Epidermal melanocyte (primary cell): ENCODE measurements around the gene STAT6.
A peak's percentile ranks its signal among the peaks of the same experiment; 100 is the strongest.

Source experiments
- DNase-seq: peaks from one replicate; pipeline ENCODE4 v3.0.0; 2011; ENCODE audit warnings: low spot score; ENCODE audit not compliant: insufficient read length

The STAT6 gene, protein sequence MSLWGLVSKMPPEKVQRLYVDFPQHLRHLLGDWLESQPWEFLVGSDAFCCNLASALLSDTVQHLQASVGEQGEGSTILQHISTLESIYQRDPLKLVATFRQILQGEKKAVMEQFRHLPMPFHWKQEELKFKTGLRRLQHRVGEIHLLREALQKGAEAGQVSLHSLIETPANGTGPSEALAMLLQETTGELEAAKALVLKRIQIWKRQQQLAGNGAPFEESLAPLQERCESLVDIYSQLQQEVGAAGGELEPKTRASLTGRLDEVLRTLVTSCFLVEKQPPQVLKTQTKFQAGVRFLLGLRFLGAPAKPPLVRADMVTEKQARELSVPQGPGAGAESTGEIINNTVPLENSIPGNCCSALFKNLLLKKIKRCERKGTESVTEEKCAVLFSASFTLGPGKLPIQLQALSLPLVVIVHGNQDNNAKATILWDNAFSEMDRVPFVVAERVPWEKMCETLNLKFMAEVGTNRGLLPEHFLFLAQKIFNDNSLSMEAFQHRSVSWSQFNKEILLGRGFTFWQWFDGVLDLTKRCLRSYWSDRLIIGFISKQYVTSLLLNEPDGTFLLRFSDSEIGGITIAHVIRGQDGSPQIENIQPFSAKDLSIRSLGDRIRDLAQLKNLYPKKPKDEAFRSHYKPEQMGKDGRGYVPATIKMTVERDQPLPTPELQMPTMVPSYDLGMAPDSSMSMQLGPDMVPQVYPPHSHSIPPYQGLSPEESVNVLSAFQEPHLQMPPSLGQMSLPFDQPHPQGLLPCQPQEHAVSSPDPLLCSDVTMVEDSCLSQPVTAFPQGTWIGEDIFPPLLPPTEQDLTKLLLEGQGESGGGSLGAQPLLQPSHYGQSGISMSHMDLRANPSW

DNA sequence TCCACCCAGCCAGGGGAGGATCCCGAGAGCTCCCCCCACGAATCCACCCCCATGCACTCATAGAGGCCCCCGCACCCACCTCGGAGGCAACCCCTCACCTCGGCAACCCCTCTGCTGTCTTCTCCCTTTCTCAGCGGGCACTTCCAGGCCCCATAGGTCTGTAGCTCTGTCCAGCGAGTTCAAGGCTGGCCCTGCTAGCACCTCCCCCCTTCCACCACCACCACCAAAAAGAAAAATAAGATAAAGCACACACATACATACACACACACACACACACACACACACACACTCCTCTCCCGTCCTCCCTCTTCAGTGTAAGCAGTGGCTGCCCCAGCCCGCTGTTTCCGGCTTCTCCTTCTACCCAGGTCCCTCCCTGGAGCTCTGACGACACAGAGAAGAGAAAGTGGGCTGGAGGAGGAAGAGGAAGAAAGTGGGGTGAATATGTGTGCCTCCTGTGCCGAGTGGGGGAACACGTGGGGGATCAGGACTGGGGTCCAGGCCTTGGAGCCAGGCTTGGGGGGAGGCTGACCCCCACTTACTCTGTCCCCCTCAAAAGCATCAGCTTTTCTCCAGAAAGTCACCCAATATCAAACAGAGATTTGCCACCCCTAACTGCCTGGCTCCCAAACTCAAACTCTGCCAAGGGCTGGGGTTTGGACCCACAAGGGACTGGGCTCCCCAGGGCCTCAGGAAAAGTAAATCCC is at the start of gene STAT6:
Gene STAT6, minus strand, starts transcription at position 332 of the 704 bp plus-strand sequence. CDS start 3,084 bp downstream, outside the sequence.
- DNase-seq = no peak

DNA sequence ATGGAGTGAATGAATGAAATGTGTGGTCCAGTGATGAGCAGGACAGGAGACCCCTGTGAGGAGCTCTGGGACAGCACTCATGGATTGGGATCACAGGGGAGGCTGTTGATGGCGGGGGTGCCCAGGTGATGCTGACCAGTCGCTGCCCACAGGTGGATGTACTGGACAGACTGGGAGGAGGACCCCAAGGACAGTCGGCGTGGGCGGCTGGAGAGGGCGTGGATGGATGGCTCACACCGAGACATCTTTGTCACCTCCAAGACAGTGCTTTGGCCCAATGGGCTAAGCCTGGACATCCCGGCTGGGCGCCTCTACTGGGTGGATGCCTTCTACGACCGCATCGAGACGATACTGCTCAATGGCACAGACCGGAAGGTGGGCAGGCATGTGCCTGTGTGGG is 49.6 kb upstream of the STAT6 start:
- DNase-seq = no peak

DNA sequence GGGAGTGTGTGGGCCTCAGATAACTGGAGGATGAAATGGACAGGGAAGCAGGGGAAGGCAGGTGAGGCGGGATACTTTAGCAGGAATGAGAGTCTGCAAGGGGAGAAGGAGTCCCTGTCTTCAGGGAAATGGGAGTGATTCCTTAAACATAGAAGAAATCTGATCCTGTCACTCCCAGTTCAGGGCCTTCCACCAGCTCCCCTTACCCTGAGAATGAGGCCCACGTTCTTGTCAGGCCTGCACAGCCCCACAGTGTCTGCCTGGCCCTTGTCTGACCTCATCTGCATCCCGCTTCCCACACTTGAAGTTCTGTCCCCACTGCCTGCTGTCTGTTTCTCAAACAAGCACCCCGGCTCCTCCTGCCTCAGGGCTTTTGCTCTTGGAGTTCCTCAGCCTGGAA is 48.9 kb upstream of the STAT6 start:
- no peak for DNase-seq

DNA sequence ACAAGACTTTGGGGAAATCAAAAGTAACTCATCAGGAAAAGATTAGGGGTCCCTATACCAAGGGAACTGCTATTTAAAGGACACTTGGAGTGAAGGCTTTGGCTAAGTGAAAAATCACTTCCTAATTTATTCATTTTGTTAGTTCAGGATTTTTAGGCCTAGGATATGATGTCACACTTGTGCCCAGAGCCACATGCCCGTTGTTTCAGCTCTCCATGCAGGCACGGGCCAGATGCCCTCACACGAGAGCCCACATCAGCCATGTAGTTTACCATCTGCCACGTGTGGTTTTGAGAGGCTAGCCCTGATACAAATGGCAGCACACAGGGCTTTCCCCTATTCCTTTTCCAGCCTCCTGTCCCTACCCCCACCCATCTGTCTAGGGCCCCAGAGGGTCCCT is 48.1 kb upstream of the STAT6 start:
- no peak for DNase-seq

DNA sequence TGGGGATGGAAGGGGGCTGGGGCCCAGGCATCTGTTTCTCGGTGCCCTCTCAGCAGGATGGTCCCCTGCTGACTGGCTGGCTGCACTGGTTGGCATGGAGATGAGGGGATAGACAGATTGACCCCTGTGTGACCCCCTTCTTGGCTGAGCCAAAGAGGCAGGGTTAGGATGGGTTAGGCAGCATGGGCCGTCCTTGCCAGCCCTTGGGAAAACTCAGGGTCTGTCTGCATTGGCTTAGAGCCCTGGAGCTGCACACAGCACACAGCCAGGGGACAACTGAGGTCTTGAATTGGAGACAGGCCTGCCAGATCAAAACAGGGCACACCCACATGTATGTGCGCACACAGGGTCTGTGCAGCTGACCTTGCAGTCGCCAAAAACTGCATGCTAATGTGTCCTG is 47.5 kb upstream of the STAT6 start:
- DNase-seq = no peak

DNA sequence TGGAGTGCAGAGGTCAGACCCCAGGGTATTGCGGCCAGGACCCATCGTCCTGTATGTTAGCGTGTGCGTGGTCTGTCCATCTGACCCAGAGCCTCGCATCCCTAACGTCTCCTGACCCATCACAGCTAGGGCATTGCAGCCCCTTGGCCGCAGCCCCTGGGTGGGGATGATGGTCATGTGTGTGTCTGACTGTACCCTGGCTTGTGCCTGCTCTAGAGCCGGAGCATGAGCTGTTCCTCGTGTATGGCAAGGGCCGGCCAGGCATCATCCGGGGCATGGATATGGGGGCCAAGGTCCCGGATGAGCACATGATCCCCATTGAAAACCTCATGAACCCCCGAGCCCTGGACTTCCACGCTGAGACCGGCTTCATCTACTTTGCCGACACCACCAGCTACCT is 47.0 kb upstream of the STAT6 start:
- no peak for DNase-seq

DNA sequence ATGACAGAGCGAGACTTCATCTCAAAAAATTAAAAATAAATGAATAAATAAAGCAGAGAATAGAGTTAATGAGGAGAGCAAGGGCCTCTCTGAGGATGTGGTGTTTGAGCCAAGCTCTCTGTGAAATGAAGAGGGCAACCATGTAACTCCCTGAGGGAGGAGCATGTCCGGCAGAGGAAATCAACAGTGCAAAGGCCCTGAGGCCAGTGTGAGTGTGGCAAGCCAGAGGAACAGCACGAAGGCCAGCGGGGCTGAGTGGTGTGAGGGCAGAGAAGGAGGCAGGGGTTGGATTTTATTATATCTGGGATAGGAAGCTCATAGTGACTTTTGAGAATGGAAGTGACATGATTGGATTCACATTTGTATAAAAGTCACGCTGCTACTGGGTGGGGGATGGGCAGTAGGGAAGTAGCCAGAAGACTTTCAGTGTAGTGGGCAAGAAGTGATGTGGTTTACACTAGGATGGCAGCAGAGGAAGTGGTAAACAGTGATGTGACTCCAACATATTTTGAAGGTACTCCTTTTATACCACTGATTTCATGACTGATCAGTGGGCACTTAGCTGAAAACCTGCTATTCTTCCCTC is 46.5 kb upstream of the STAT6 start:
- DNase-seq = no peak

DNA sequence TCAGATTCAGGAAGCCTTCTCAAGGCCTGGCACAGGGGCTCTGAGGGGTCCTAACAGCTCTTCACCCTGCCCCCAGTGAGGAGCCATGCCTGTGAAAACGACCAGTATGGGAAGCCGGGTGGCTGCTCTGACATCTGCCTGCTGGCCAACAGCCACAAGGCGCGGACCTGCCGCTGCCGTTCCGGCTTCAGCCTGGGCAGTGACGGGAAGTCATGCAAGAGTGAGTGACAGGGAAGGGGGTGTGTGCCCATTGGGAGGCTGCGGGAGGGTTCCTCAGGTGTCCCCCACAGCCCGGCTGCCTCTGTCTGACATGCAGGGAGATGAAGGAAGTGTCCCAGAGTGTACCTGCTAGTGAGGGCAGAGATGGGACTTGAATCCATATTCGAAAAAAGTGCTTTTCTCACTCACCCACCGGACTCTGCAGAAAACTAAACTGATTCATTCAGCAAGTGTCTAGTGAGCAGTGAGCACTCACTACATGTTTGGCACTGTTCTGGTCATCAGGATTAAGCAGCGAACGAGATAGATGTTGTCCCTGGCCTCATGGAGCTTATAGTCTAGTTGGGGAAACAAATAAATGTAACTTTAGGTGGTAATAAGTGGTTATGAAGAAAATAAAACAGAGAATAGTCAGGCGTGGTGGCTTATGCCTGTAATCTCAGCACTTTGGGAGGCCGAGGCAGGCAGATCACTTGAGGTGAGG is 45.7 kb upstream of the STAT6 start:
- DNase-seq = no peak

DNA sequence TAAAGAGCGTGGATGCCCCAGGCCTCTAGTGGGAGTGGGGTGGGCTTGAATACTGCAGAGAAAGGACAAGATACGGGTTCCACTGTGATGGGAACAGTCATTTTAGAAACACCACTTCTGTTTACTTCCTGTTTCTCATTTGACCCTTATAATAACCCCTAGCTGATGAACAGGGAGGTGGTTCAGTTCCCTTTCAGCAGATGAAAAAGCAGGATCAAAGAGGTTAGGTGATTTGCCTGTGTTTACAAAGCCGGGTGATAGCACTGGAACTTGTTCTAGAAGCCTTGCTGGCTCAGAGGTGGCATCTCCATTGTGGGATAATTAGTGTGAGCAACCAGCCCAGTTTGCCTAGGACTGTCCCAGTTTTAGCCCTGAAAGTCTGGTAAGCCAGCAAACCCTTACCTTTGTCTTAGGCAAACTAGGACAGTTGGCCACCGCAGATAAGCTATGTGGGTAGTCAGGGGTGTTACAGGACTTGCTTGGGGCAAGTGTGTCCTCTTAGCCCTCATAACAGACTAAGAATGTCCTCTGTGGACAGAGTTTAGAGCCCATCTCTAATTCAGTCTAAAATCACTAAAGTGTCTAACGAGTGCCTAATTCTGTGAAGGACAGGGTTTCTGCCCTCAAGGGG is 43.8 kb upstream of the STAT6 start:
- no peak for DNase-seq

DNA sequence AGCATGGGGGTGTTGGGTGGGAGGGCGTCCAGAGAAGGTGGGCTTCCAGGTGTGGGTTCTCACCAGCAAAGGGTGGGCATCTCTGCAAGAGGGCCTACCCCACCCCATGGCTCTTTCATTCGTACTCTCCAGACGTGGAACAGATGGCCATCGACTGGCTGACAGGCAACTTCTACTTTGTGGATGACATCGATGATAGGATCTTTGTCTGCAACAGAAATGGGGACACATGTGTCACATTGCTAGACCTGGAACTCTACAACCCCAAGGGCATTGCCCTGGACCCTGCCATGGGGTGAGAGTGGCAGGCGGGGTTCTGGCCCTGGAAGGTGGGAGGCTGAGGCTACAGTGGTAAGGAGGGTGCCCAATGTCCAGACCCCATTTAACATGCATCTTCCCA is 42.9 kb upstream of the STAT6 start:
- DNase-seq = no peak

DNA sequence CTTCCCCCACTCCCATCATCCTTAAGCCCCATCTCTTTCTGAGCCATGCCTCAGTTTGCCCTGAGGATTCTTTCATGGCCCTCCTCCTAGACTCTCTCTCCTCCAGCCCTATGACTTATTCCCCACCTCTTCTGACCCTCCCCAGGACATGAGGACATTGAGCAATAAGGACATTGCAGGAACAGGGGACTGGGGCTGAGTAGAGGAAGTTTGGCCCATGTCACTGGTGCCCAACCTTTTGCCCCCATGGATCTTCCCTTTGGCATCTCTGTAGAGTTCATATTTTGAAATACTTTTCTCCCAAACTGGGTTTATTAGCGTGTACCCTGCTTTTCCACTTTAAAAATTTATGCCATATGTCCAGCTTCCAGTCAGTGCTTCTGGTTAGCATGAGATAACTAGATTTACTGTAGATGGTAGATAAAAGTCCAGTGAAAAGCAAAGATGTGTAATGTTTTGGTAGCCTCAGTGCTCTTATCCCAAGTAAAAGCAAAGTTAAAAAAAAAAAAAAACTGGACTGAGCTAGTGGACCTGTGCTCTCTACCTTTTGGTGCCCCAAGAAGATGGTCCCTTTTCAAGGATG is 42.3 kb upstream of the STAT6 start:
- no peak for DNase-seq

DNA sequence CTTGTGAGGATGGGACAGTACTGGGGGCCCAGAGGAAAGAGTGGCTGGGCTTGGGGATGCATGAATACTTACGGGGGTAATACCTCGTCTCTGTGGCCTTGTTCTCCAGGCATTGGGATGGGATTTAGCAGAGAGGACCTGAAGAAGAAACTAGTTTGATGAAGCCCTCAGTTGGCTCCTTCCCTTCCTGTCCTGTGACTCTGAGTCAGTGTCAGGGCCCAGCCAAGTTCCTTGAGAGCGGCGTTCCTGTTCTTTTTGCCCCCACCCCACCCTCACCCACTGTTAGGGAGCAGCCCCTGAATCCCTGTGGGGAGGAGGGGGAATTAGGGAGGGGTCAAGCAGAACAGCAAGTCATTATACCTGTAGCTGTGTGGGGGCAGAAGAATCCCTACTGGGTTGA is 41.5 kb upstream of the STAT6 start:
- no peak for DNase-seq

DNA sequence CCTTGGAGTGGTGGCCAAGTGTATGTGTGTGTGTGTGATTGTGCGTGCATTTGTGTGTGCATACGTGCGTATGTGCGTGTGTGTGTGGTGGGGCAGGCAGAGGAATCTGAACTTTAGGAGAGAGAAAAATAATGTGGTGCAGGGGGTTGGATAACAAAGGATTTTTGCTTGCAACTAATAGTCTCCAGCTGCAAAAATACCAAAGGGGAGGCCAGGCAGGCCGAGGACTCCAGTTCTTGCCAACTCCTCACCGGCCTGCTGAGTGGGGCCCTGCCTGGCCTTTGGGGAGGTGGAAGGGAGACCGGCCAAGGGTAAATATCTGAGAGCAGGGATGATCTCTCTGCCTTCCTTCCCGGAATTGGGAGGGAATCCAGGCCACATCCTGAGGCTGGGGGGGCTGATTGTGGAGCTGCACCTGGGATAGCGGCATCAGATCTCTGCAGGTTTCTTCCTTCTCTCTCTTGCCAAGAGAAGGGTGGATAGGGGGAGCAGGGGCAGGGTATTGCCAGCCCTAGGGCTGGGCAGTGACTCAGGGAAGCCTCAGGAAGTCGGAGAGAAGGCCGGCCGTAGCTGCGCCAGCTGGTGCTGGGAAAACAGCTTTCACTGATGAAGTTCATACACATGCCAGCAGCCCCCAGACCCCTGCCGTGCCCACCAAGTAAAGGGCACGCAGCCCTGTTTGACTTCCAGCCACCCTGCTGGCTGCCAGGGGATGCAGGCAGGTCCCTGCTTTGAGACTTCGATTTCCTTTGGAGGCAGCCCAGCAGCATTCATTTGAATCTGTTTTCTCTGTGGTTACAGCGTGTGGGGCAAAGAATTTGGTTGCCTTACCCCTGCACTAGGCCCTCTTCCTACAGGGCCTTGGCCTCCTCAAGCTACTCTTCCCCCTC is 40.8 kb upstream of the STAT6 start:
- DNase-seq = peak; percentile 76

DNA sequence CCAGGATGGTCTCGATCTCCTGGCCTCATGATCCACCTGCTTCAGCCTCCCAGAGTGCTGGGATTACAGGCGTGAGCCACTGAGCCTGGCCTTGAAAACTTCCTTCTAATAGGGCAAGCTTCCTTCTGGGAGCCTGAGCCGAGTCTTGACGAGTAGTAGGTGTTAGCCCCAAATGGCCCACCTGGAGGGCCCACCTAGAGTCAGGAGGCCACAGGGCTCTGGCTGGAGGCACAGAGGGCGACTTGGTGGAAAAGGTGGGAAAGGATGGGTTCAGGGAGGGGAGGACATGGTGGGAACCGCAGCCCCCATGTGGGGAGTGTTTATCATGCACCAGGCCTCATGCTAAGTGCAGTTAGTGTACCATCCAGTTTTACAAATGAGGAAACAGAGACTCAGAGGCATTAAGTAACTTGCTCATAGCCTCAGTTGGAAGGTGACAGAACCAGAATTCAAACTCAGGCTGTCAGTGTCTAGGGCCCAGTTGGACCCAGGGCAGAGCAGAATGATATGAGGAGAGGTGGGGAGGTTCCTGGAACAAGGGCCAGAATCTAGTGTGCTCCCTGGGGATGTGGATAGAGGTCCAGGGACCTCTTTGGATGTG is 39.3 kb upstream of the STAT6 start:
- no peak for DNase-seq

DNA sequence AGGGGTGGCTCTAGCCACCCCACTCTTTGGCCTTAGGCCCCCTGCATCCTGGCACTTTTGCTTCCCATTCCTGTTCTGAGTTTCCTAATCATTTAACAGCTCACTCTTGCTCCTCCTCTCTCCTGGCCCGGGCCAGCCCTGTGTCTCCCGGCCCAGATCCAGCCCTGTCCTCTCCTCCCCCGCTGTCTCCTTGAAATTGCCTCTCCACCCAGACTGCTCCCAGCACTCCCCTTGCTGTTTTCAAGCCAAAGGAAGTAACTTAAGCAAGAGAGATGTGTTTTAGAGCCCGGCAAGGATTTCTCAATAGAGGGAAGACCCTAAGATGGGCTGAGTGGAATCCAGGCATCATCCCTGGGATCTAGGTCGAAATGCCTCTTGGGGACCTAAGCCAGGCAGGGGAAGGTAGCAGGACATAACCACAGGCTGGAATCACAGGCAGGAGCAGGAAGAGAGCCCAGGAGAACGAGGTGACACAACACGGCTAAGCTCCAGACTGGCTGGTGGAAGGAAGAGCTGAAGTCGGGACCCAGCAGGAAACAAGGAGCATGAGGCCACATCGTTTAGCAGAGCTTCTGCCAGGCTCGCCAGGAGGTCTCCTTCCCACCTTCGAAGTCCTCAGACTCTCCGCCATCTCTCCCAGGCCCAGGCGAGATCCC is 38.2 kb upstream of the STAT6 start:
- no peak for DNase-seq

DNA sequence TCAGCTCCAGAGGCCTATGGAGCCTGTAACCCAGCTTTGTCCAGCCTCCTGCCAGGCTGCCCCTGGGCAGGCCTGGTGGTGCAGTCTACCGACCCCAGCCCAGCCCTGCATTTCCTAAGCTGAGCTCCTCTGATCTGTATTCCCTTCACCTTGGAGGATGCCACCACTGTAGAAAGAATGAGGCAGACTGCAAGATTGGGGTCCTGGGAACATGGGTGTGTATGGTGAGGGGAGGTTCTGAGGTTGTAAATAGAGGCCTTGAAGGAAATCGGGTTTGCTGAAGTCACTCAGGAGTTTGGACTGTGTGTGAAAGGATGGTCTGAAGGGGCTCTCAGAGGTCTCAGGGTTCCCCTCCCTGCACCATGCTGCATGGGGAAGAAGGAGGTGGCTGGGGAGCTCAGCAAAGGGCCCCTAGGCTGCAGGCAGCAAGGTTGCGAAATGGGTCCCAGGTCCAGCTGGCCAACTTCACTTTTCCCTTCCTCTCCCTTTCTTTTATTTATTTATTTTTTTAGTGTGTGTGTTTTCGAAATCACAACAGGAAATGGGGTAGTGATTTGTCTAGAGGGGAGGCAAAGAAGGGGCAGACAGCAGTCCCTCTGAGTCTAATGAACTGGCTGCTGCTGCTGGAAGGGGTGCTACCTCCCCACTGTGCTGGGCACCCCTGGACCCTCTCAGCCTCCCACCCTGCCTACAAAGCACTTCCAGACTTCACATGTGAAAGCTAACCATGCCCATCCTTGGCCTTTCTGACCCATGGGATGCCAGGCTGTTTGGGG is 37.5 kb upstream of the STAT6 start:
- no peak for DNase-seq
